Stimulated activated CD4-positive, alpha-beta T cell treated with anti-CD3 and anti-CD28 coated beads, TNF-alpha, amount 100 ng/mL, for 4 hours (primary cell): Measurements from ENCODE around the gene HTATIP2.
A peak's percentile ranks its signal among the peaks of the same experiment; 100 is the strongest.
"Not testable (repeated sequence)": the region's sequence is repeated elsewhere in the genome, so short reads cannot be mapped to it uniquely, and the experiment has no call there.

Source experiments
- DNase-seq, 3 experiments: peaks; one replicate each; pipeline ENCODE4 v3.0.0-alpha.2; 2020; ENCODE audit warnings: low read depth in 3 of 3

HTATIP2 gene

GRCh38 chr11:20363500-20364340 lies at the start of gene HTATIP2:
Gene HTATIP2 (plus strand): TSS chr11:20363714. CDS start chr11:20364238, 524 bp downstream.
- DNase-seq, result peak; percentile 60 to 72 (median 62)

GRCh38 chr11:20315800-20316199 lies 47.7 kb upstream of the HTATIP2 start:
- no peak for DNase-seq

- no peak for DNase-seq
These were observed 42.3 kb upstream of the HTATIP2 start for GRCh38 chr11:20321177-20321576.

GRCh38 chr11:20327377-20327935 lies 36.1 kb upstream of the HTATIP2 start:
- DNase-seq, result no peak

GRCh38 chr11:20336056-20336455 lies 27.5 kb upstream of the HTATIP2 start:
- DNase-seq, result no peak

GRCh38 chr11:20337526-20338154 lies 25.9 kb upstream of the HTATIP2 start:
- no peak for DNase-seq

- no peak for DNase-seq
These were observed 21.0 kb upstream of the HTATIP2 start for GRCh38 chr11:20342347-20343141.

- DNase-seq, result no peak
These were observed 12.4 kb upstream of the HTATIP2 start for GRCh38 chr11:20351136-20351535.

GRCh38 chr11:20351751-20352262 lies 11.7 kb upstream of the HTATIP2 start:
- no peak for DNase-seq

GRCh38 chr11:20353829-20354434 lies 9.6 kb upstream of the HTATIP2 start:
- DNase-seq, result no peak

- peak in 2 of 3 experiments; percentile 8 to 9 for DNase-seq
These were observed 8.0 kb upstream of the HTATIP2 start for GRCh38 chr11:20355221-20356219.

GRCh38 chr11:20357150-20357549 lies 6.4 kb upstream of the HTATIP2 start:
- no peak for DNase-seq

- peak in 1 of 3 experiments; percentile 2 for DNase-seq
These were observed 2.9 kb upstream of the HTATIP2 start for GRCh38 chr11:20360650-20361049.

- DNase-seq, result no peak
These were observed 1.0 kb upstream of the HTATIP2 start for GRCh38 chr11:20362481-20362880.

GRCh38 chr11:20363149-20363499 lies 390 bp upstream of the HTATIP2 start:
- no peak for DNase-seq

GRCh38 chr11:20364341-20364792 lies 853 bp downstream of the HTATIP2 start:
- no peak for DNase-seq

- DNase-seq, result not testable (repeated sequence)
These were observed 2.0 kb downstream of the HTATIP2 start for GRCh38 chr11:20365465-20365864.

GRCh38 chr11:20367313-20367948 lies 3.9 kb downstream of the HTATIP2 start:
- DNase-seq, result peak in 2 of 3 experiments; percentile 51 to 60

- no peak for DNase-seq
These were observed 4.9 kb downstream of the HTATIP2 start for GRCh38 chr11:20368438-20368837.
